Suprapubic skin (tissue), 4 donors: ENCODE data around the gene C2orf80. TPM values are rescaled to one million over a fixed set of nuclear protein-coding genes. Genes with fewer than 3 reads are reported as not detected.

Experiments used
- DNase-seq, 2 donors: peaks; one replicate each; pipeline ENCODE4 v3.0.0-alpha.2; 2019; ENCODE audit warnings: low spot score in 2 of 2
- H3K27ac ChIP-seq: fragments of 200-600 bp; sonication (generic); one replicate; pipeline ENCODE4 v1.5.1; 2019
- H3K27me3 ChIP-seq: fragments of 200-600 bp; sonication (generic); one replicate; pipeline ENCODE4 v1.5.1; 2019
- H3K36me3 ChIP-seq: fragments of 200-600 bp; sonication (generic); one replicate; pipeline ENCODE4 v1.5.1; 2019
- H3K4me1 ChIP-seq: fragments of 200-600 bp; sonication (generic); one replicate; pipeline ENCODE4 v1.5.1; 2019
- H3K4me3 ChIP-seq: fragments of 200-600 bp; sonication (generic); one replicate; pipeline ENCODE4 v1.5.1; 2019; ENCODE audit warnings: mild to moderate bottlenecking
- H3K9me3 ChIP-seq: fragments of 200-600 bp; sonication (generic); one replicate; pipeline ENCODE4 v1.5.1; 2019
- CTCF ChIP-seq, 2 donors: fragments of 200-600 bp in 1 of 2; fragments of 450-650 bp in 1 of 2; sonication (generic) in 1 of 2; IDR thresholded peaks; one replicate each; pipeline ENCODE4 v1.5.1; 2016 to 2019; ENCODE audit warnings: antibody characterized with exemption in 2 of 2, mild to moderate bottlenecking in 1 of 2, moderate library complexity in 1 of 2
- EP300 ChIP-seq: sonication (generic); formaldehyde crosslinking; IDR thresholded peaks from one replicate; pipeline ENCODE4 v1.6.1; 2017; ENCODE audit warnings: antibody characterized with exemption
- POLR2A ChIP-seq, 2 donors: fragments of 450-650 bp; IDR thresholded peaks; one replicate each; pipeline ENCODE4 v1.6.1; 2017; ENCODE audit warnings: antibody characterized with exemption in 2 of 2, mild to moderate bottlenecking in 2 of 2, moderate library complexity in 2 of 2
- POLR2AphosphoS5 ChIP-seq, 3 donors: sonication (generic); formaldehyde crosslinking; IDR thresholded peaks; one replicate each; pipeline ENCODE4 v1.6.1; 2017; ENCODE audit warnings: antibody characterized with exemption in 3 of 3
- WGBS: methylation state at CpG from one replicate; pipeline ENCODE4 v1.1.5; 2018; 5-methylcytosine and 5-hydroxymethylcytosine counted together
- total RNA-seq, 4 donors: library from RNA; depleted of rRNA; stranded (reverse); fragments of >200 nt; gene quantifications; one replicate each; pipeline ENCODE4 v1.1.0, GENCODE V29; 2016

C2orf80 gene
- not detected for total RNA-seq

- Histone ChIP-seq H3K36me3 (no peaks in the 10 kb centered on the region), H3K9me3 (no peaks in the 10 kb centered on the region), H3K4me3 (no peak within 1 kb of the TSS), H3K27me3 (no peaks in the 10 kb centered on the region), H3K4me1 (no peaks in the 10 kb centered on the region), H3K27ac (no peak within 1 kb of the TSS)
- 56% methylated on average over 10 of the region's 10 CpGs for WGBS
- no peak for DNase-seq
- TF ChIP-seq EP300 (no peak), CTCF (IDR thresholded peaks at IDR 0.05) (no peak), POLR2AphosphoS5 (IDR thresholded peaks at IDR 0.05) (no peak), POLR2A (IDR thresholded peaks at IDR 0.05) (no peak)
Measured at GRCh38 chr2:208189810-208190503, at the start of gene C2orf80. Gene C2orf80 (minus strand): TSS chr2:208190030. CDS start chr2:208186986, 3,044 bp downstream.

- Histone ChIP-seq H3K4me1 (no peaks in the 10 kb centered on the region), H3K9me3 (no peaks in the 10 kb centered on the region), H3K4me3 (no peak overlapping the region), H3K27me3 (no peaks in the 10 kb centered on the region), H3K27ac (no peak overlapping the region), H3K36me3 (peaks cover 54% of the 10 kb centered on the region)
- 67% methylated on average over 2 of the region's 2 CpGs for WGBS
- no peak for DNase-seq
- TF ChIP-seq CTCF (IDR thresholded peaks at IDR 0.05) (no peak), POLR2AphosphoS5 (IDR thresholded peaks at IDR 0.05) (no peak), POLR2A (IDR thresholded peaks at IDR 0.05) (no peak), EP300 (no peak)
Measured at GRCh38 chr2:208235860-208236259, 46.0 kb upstream of the C2orf80 start.

GRCh38 chr2:208234786-208235185 is 45.0 kb upstream of the C2orf80 start:
- no peak overlapping the region for H3K4me3 ChIP-seq
- H3K27me3 ChIP-seq: no peaks in the 10 kb centered on the region
- H3K4me1 ChIP-seq: no peaks in the 10 kb centered on the region
- H3K27ac ChIP-seq: no peak overlapping the region
- WGBS: 100% methylated on average over 1 of the region's 1 CpG
- H3K36me3 ChIP-seq: peaks cover 45% of the 10 kb centered on the region
- TF ChIP-seq POLR2A (IDR thresholded peaks at IDR 0.05): no peak
- TF ChIP-seq POLR2AphosphoS5 (IDR thresholded peaks at IDR 0.05): no peak
- TF ChIP-seq CTCF (IDR thresholded peaks at IDR 0.05): no peak
- TF ChIP-seq EP300: no peak
- no peak for DNase-seq
- H3K9me3 ChIP-seq: no peaks in the 10 kb centered on the region

GRCh38 chr2:208228476-208228875 is 38.6 kb upstream of the C2orf80 start:
- no peak for DNase-seq
- no peak overlapping the region for H3K4me3 ChIP-seq
- 33% methylated on average over 1 of the region's 1 CpG for WGBS
- TF ChIP-seq CTCF (IDR thresholded peaks at IDR 0.05): no peak
- no peak for TF ChIP-seq EP300
- TF ChIP-seq POLR2AphosphoS5 (IDR thresholded peaks at IDR 0.05): no peak
- H3K27me3 ChIP-seq: no peaks in the 10 kb centered on the region
- no peaks in the 10 kb centered on the region for H3K4me1 ChIP-seq
- H3K27ac ChIP-seq: no peak overlapping the region
- no peaks in the 10 kb centered on the region for H3K36me3 ChIP-seq
- H3K9me3 ChIP-seq: no peaks in the 10 kb centered on the region

- H3K27ac ChIP-seq: no peak overlapping the region
- no peaks in the 10 kb centered on the region for H3K9me3 ChIP-seq
- no peak overlapping the region for H3K4me3 ChIP-seq
- no peak for DNase-seq
- TF ChIP-seq EP300 (no peak), POLR2A (IDR thresholded peaks at IDR 0.05) (no peak), CTCF (IDR thresholded peaks at IDR 0.05) (no peak), POLR2AphosphoS5 (IDR thresholded peaks at IDR 0.05) (no peak)
- WGBS: 99% methylated on average over 14 of the region's 33 CpGs
- H3K27me3 ChIP-seq: no peaks in the 10 kb centered on the region
- no peaks in the 10 kb centered on the region for H3K36me3 ChIP-seq
- no peaks in the 10 kb centered on the region for H3K4me1 ChIP-seq
Measured at GRCh38 chr2:208227581-208228232, 37.9 kb upstream of the C2orf80 start.
